HG02759 (cell line): Measurements from ENCODE around the gene ACOXL.

ENCODE experiments used
- ATAC-seq: cut with Tn5 transposase; IDR thresholded peaks from one replicate; pipeline ENCODE4 v1.9.1; 2021; ENCODE audit warnings: mild to moderate bottlenecking, moderate library complexity; ENCODE audit not compliant: unreplicated experiment

ACOXL gene

GRCh38 chr2:110819711-110820110 lies 87.3 kb downstream of the ACOXL start:
- no peak for ATAC-seq

- no peak for ATAC-seq
Measured at GRCh38 chr2:110820128-110820527, 87.8 kb downstream of the ACOXL start.

GRCh38 chr2:110823165-110823564 lies 90.8 kb downstream of the ACOXL start:
- ATAC-seq: no peak

- no peak for ATAC-seq
Measured at GRCh38 chr2:110827511-110827910, 95.1 kb downstream of the ACOXL start.

GRCh38 chr2:110828330-110828729 lies 96.0 kb downstream of the ACOXL start:
- no peak for ATAC-seq

- no peak for ATAC-seq
Measured at GRCh38 chr2:110829413-110830146, 97.2 kb downstream of the ACOXL start.

GRCh38 chr2:110832740-110833139 lies 100.4 kb downstream of the ACOXL start:
- ATAC-seq: no peak

- no peak for ATAC-seq
Measured at GRCh38 chr2:110834134-110834827, 101.9 kb downstream of the ACOXL start.

GRCh38 chr2:110836671-110837070 lies 104.3 kb downstream of the ACOXL start:
- no peak for ATAC-seq

GRCh38 chr2:110837446-110838409 lies 105.4 kb downstream of the ACOXL start:
- ATAC-seq: no peak

GRCh38 chr2:110838657-110839384 lies 106.4 kb downstream of the ACOXL start:
- ATAC-seq: no peak

GRCh38 chr2:110840508-110840907 lies 108.1 kb downstream of the ACOXL start:
- no peak for ATAC-seq

GRCh38 chr2:110842048-110842447 lies 109.7 kb downstream of the ACOXL start:
- no peak for ATAC-seq

- no peak for ATAC-seq
Measured at GRCh38 chr2:110843496-110843895, 111.1 kb downstream of the ACOXL start.

GRCh38 chr2:110843959-110844510 lies 111.7 kb downstream of the ACOXL start:
- ATAC-seq: no peak

- ATAC-seq: no peak
Measured at GRCh38 chr2:110847651-110848050, 115.3 kb downstream of the ACOXL start.

GRCh38 chr2:110848071-110848470 lies 115.7 kb downstream of the ACOXL start:
- ATAC-seq: no peak

- no peak for ATAC-seq
Measured at GRCh38 chr2:110848519-110849030, 116.2 kb downstream of the ACOXL start.

GRCh38 chr2:110851531-110851930 lies 119.2 kb downstream of the ACOXL start:
- no peak for ATAC-seq

- ATAC-seq: no peak
Measured at GRCh38 chr2:110852051-110852450, 119.7 kb downstream of the ACOXL start.
